Skin of body (tissue), 2 donors: ENCODE measurements around the gene PARP3. TPM values are rescaled to one million over a fixed set of nuclear protein-coding genes. Genes with fewer than 3 reads are reported as not detected.

Experiments
- DNase-seq: peaks from one replicate; lab custom pipeline; 2025; lab: John Stamatoyannopoulos, UW
- total RNA-seq: library from RNA; depleted of rRNA; stranded (reverse); fragments of >200 nt; gene quantifications from one replicate; pipeline ENCODE4 v1.2.3, GENCODE V29; 2014

The PARP3 gene
- total RNA-seq, 1 donor from 2014 or later = 3.7 TPM

GRCh38 chr3:51934139-51934850, 7.9 kb upstream of the PARP3 start:
- no peak for DNase-seq

- DNase-seq = no peak
Measured at GRCh38 chr3:51934991-51935885, 6.9 kb upstream of the PARP3 start.

- DNase-seq = no peak
Measured at GRCh38 chr3:51935886-51936755, 6.0 kb upstream of the PARP3 start.

- DNase-seq = no peak
Measured at GRCh38 chr3:51937014-51937413, 5.1 kb upstream of the PARP3 start.

- no peak for DNase-seq
Measured at GRCh38 chr3:51937611-51938450, 4.3 kb upstream of the PARP3 start.

GRCh38 chr3:51938780-51939425, 3.3 kb upstream of the PARP3 start:
- no peak for DNase-seq

- DNase-seq = no peak
Measured at GRCh38 chr3:51940648-51941462, 1.3 kb upstream of the PARP3 start.

- no peak for DNase-seq
Measured at GRCh38 chr3:51941463-51941797, 733 bp upstream of the PARP3 start.

GRCh38 chr3:51942603-51943450, 664 bp downstream of the PARP3 start:
- DNase-seq = no peak

- no peak for DNase-seq
Measured at GRCh38 chr3:51943451-51944391, 1.6 kb downstream of the PARP3 start.

- no peak for DNase-seq
Measured at GRCh38 chr3:51944451-51945021, 2.4 kb downstream of the PARP3 start.

GRCh38 chr3:51945031-51945840, 3.1 kb downstream of the PARP3 start:
- DNase-seq = no peak

- no peak for DNase-seq
Measured at GRCh38 chr3:51945926-51946705, 4.0 kb downstream of the PARP3 start.

GRCh38 chr3:51946796-51947195, 4.6 kb downstream of the PARP3 start:
- no peak for DNase-seq

- DNase-seq = no peak
Measured at GRCh38 chr3:51947215-51947900, 5.2 kb downstream of the PARP3 start.
